Stomach (tissue), 9 donors: Measurements from ENCODE around the gene GALNS. TPM values are rescaled to one million over a fixed set of nuclear protein-coding genes. Genes with fewer than 3 reads are reported as not detected.

ENCODE experiments used
- DNase-seq, 2 donors: peaks; one replicate each; pipeline versions ENCODE4 v3.0.0 to v3.0.0-alpha.2; 2013 to 2019
- H3K27ac ChIP-seq, 5 donors: fragments of 200-600 bp in 4 of 5; sonication (generic) in 4 of 5; one replicate each; pipeline ENCODE4 v1.5.1; 2013 to 2019; ENCODE audit warnings: mild to moderate bottlenecking in 1 of 5, moderate library complexity in 1 of 5
- H3K27me3 ChIP-seq, 3 donors: fragments of 200-600 bp; sonication (generic); one replicate each; pipeline ENCODE4 v1.5.1; 2017 to 2019; ENCODE audit warnings: mixed run types in 1 of 3
- H3K36me3 ChIP-seq, 4 donors: fragments of 200-600 bp; sonication (generic); 1 replicate in 3 of 4; 2 replicates in 1 of 4; pipeline ENCODE4 v1.5.1; 2016 to 2019
- H3K4me1 ChIP-seq, 4 donors: fragments of 200-600 bp; sonication (generic); one replicate each; pipeline ENCODE4 v1.5.1; 2016 to 2019
- H3K4me3 ChIP-seq, 4 donors: fragments of 200-600 bp; sonication (generic) in 3 of 4; one replicate each; pipeline ENCODE4 v1.5.1; 2016 to 2019; ENCODE audit warnings: mild to moderate bottlenecking in 1 of 4
- H3K9me3 ChIP-seq, 4 donors: fragments of 200-600 bp; sonication (generic); one replicate each; pipeline ENCODE4 v1.5.1; 2016 to 2019
- EP300 ChIP-seq: sonication (generic); formaldehyde crosslinking; IDR thresholded peaks from one replicate; pipeline ENCODE4 v1.6.1; 2017; ENCODE audit warnings: antibody characterized with exemption
- POLR2A ChIP-seq, 4 donors: fragments of 450-650 bp; IDR thresholded peaks; one replicate each; pipeline ENCODE4 v1.6.1; 2016; ENCODE audit warnings: antibody characterized with exemption in 4 of 4, control low read depth in 2 of 4, mild to moderate bottlenecking in 1 of 4, moderate library complexity in 1 of 4
- POLR2AphosphoS5 ChIP-seq, 3 donors: sonication (generic); formaldehyde crosslinking; IDR thresholded peaks; one replicate each; pipeline ENCODE4 v1.6.1; 2016; ENCODE audit warnings: antibody characterized with exemption in 3 of 3
- WGBS, 5 donors: extraction: QIAGEN DNeasy Blood & Tissue Kit in 3 of 5; methylation state at CpG; one replicate each; pipeline versions ENCODE4 v1.1.5 to v1.1.7; 2013 to 2018; 5-methylcytosine and 5-hydroxymethylcytosine counted together
- intact Hi-C: fragments of 100-400 bp; cut with DNase I; formaldehyde crosslinking; loops from one replicate; pipeline ENCODE4 v1.15.1; 2023; ENCODE audit warnings: low total_unique reads
- polyA plus RNA-seq, 3 donors: library from polyadenylated mRNA; stranded (reverse); fragments of 200-250 nt; gene quantifications; one replicate each; pipeline ENCODE4 v1.2.3, GENCODE V29; 2013
- total RNA-seq, 5 donors: library from RNA; depleted of rRNA; stranded (reverse); fragments of >200 nt; gene quantifications; one replicate each; pipeline versions ENCODE4 v1.1.0 to v1.2.3, GENCODE V29; 2014 to 2016
- TF ChIP-seq, protein P1 (sequence below), 7 experiments: fragments of 450-650 bp in 4 of 7; fragments of 200-600 bp in 3 of 7; sonication (generic) in 3 of 7; IDR thresholded peaks; one replicate each; pipeline ENCODE4 v1.5.1; 2016 to 2019; ENCODE audit warnings: antibody characterized with exemption in 7 of 7, control low read depth in 2 of 7, mild to moderate bottlenecking in 1 of 7
- donor health status: healthy with polysubstance abuse.
- donor health status: Bipolar disorder and iron deficiency.
- donor health status: healthy.

GALNS gene
- total and polyA plus RNA-seq, 8 donors: 8.6 to 110 (median 28.2) TPM

DNA sequence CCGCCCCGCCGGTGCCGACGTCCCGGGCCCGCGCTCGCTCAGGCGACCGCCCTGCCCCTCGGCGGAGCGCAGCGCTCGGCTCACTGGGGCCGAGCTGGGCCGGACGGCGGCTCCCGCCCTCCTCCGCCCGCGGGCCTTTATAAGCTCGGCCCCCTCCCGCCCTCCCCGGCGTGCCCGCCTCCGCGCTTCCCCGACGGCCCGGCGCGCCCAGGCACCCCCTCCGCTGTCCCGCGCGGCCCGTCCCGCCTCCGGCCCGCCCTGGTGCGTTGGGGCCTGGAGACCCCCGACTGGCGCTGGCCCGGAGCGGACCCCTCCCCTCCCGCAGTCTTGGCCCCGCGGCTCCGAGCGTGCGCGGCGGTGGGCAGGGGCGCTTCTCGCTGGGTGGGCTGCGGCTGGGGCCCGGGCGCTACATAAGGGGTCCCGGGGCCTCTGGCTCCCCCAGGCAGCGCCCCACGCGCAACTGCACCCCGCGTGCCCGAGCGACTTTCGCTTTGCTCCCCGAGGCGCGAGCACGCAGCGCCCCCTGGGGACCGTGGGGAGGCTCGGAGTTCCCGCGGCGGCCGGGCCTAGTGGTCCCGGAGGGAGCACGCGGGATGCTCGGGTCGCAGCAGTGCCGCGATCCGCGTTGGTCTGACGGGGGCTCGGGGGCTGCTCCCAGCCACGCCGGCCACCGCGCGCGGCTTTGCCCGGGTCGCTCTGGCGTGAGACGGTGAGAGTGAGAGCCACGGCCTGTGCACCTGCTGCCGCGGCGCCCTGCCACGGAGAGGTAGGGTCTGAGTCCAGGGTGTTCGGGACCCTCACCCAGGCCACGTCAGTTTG is 71.4 kb downstream of the GALNS start, which contains the start of gene PIEZO1:
Gene PIEZO1, minus strand, starts transcription at position 115 of the 819 bp plus-strand sequence. CDS start 256 bp downstream, outside the sequence.
- intact Hi-C loops: loop anchor here (5.0 kb wide), 1 partner anchor 43 kb away; no protein-coding TSS in a partner anchor
- TF ChIP-seq EP300: no peak
- TF ChIP-seq POLR2AphosphoS5 (IDR thresholded peaks at IDR 0.05): peak; percentile 20 to 84 (median 81)
- TF ChIP-seq POLR2A (IDR thresholded peaks at IDR 0.05): no peak
- TF ChIP-seq, protein P1, sequence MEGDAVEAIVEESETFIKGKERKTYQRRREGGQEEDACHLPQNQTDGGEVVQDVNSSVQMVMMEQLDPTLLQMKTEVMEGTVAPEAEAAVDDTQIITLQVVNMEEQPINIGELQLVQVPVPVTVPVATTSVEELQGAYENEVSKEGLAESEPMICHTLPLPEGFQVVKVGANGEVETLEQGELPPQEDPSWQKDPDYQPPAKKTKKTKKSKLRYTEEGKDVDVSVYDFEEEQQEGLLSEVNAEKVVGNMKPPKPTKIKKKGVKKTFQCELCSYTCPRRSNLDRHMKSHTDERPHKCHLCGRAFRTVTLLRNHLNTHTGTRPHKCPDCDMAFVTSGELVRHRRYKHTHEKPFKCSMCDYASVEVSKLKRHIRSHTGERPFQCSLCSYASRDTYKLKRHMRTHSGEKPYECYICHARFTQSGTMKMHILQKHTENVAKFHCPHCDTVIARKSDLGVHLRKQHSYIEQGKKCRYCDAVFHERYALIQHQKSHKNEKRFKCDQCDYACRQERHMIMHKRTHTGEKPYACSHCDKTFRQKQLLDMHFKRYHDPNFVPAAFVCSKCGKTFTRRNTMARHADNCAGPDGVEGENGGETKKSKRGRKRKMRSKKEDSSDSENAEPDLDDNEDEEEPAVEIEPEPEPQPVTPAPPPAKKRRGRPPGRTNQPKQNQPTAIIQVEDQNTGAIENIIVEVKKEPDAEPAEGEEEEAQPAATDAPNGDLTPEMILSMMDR (IDR thresholded peaks at IDR 0.05): peak in 6 of 7 experiments; percentile 18 to 92 (median 86)
- Histone ChIP-seq H3K27ac (peak within 1 kb of the TSS; percentile 83 to 98 (median 90)), H3K27me3 (peaks cover 0 to 4% (median 0%) of the 10 kb centered on the region in 3 donors), H3K4me1 (peaks cover 40 to 57% (median 47%) of the 10 kb centered on the region in 4 donors), H3K4me3 (peak within 1 kb of the TSS; percentile 70 to 89 (median 80)), H3K36me3 (no peaks in the 10 kb centered on the region), H3K9me3 (no peaks in the 10 kb centered on the region)
- DNase-seq: peak; percentile 82 to 91
- 4 to 51% (median 5%) methylated on average over 6 to 110 of the region's 110 CpGs for WGBS, 5 donors

DNA sequence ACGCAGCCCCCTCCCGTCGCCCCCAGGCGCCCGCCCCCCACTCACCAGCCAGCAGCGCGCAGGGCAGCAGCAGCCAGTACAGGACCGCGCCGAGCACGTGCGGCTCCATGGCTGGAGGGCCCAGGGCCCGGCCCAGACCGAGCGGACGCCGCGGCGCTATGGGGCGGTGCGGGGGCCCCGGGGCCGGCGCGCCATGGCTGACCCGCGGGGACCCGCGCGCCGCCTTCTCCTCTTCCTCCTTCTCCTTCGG is 72.0 kb downstream of the GALNS start:
- Histone ChIP-seq H3K9me3 (no peaks in the 10 kb centered on the region), H3K4me1 (peaks cover 46 to 57% (median 51%) of the 10 kb centered on the region in 4 donors), H3K4me3 (peak overlapping the region; percentile 70 to 89 (median 80)), H3K27ac (peak overlapping the region; percentile 72 to 98 (median 90)), H3K36me3 (no peaks in the 10 kb centered on the region), H3K27me3 (no peaks in the 10 kb centered on the region)
- TF ChIP-seq, protein P1 (IDR thresholded peaks at IDR 0.05): no peak
- TF ChIP-seq POLR2AphosphoS5 (IDR thresholded peaks at IDR 0.05) (no peak), POLR2A (IDR thresholded peaks at IDR 0.05) (no peak), EP300 (no peak)
- no peak for DNase-seq
- 0 to 1% (median 0%) methylated on average over 4 to 32 of the region's 32 CpGs for WGBS, 5 donors
- intact Hi-C loops: loop anchor here (5.0 kb wide), 1 partner anchor 42 kb away; no protein-coding TSS in a partner anchor

DNA sequence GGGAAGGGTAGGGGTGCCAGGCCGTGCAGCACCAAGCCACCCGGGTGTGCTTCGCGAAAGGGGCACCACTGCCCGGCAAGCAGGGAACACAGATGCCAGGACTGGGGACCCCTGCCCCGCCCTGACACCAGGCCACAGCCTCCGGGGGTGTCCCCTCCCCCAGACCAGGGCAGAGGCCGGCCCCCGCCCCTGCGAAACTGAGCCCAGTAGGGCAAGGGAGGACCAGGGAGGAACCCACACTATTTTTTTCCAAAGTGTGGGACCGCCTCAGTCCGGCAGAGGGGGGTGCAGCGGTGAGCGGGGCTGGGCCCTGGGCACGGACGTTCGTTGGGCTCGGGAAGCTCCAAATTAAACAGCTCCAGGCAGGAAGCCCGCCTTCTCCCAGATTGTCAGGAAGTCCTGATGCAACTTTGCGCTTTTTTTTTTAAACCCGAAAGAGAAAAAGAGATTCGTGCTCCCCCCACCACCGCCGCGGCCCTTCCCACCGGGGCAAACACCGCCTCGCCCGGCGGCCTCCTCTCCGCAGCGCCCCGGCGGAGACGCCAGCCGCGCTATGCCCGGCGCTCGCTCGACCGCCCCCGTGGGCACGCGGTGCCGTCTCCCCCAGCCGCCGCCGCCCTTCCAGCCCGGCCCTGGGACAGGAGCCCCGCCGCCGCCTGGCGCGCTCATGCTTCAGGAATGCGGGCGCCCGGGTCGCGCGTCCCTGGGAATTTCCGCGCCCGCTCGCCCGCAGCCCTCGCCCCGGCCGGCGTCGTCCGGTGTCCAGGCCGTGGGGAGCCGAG is 72.5 kb downstream of the GALNS start:
- WGBS, 5 donors: 1 to 6% (median 3%) methylated on average over 27 to 74 of the region's 74 CpGs
- peak overlapping the region; percentile 72 to 98 (median 90) for H3K27ac ChIP-seq
- no peaks in the 10 kb centered on the region for H3K9me3 ChIP-seq
- TF ChIP-seq EP300 (no peak), POLR2A (IDR thresholded peaks at IDR 0.05) (no peak), POLR2AphosphoS5 (IDR thresholded peaks at IDR 0.05) (peak in 1 of 3 donors; percentile 6)
- TF ChIP-seq, protein P1 (IDR thresholded peaks at IDR 0.05): peak in 5 of 7 experiments; percentile 35 to 61 (median 39)
- intact Hi-C loops: no loop called here
- H3K36me3 ChIP-seq: no peaks in the 10 kb centered on the region
- H3K4me1 ChIP-seq: peaks cover 51 to 57% (median 56%) of the 10 kb centered on the region in 4 donors
- DNase-seq: peak; percentile 66 to 88
- H3K4me3 ChIP-seq: peak overlapping the region; percentile 70 to 89 (median 80)
- no peaks in the 10 kb centered on the region for H3K27me3 ChIP-seq

DNA sequence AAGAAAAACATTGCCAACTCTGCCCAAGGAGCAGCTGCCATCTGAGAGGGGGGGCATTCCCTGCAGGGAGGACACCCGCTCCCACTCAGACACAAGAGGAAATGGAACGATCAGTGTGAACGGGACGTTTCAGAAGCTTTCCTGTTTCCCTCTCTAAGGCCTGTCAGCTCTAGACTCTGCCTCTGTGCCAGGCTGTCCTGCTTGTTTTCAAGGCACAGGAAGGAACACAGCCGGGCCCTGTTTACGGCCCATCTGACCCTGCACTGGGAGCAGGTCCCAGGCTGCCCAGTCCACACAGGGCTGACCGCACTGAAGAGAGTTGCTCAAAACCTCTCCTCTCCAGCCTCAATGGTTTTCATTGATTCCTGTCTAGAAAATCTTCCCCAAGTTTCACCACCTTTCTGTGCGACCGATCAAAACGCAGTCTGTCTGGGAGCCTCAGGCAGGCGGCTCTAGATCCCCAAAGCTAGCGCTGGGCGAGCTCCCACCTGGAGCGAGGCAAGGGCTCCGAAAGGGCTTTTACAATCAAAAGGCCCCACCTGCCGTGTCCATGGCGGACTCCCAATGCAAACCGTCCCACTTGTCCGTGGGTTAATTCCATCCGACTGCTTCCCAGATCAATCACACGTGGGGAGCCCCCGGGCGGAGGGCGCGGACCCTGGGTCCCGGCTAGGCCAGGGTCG is 73.2 kb downstream of the GALNS start:
- Histone ChIP-seq H3K36me3 (no peaks in the 10 kb centered on the region), H3K4me3 (peak overlapping the region; percentile 70 to 89 (median 80)), H3K9me3 (no peaks in the 10 kb centered on the region), H3K27me3 (no peaks in the 10 kb centered on the region), H3K4me1 (peaks cover 52 to 64% (median 61%) of the 10 kb centered on the region in 4 donors), H3K27ac (peak overlapping the region; percentile 72 to 98 (median 90))
- WGBS, 5 donors: 30 to 59% (median 48%) methylated on average over 17 to 27 of the region's 27 CpGs
- DNase-seq: peak in 1 of 2 donors; percentile 54
- intact Hi-C loops: no loop called here
- peak in 2 of 3 donors; percentile 1 to 9 for TF ChIP-seq POLR2AphosphoS5 (IDR thresholded peaks at IDR 0.05)
- TF ChIP-seq, protein P1 (IDR thresholded peaks at IDR 0.05): no peak
- TF ChIP-seq POLR2A (IDR thresholded peaks at IDR 0.05): no peak
